Osteocyte (in vitro differentiated cells): Measurements from ENCODE around the gene ZBTB16. TPM values are rescaled to one million over a fixed set of nuclear protein-coding genes. Genes with fewer than 3 reads are reported as not detected.

Experiments
- DNase-seq: peaks from one replicate; pipeline ENCODE4 v3.0.0; 2021; ENCODE audit warnings: mixed read lengths; ENCODE audit not compliant: unreplicated experiment; ENCODE audit errors: extremely low spot score
- H3K27ac Mint-ChIP-seq: one replicate; pipeline ENCODE4 v1.8.0; 2021; ENCODE audit warnings: mild to moderate bottlenecking, mixed read lengths; ENCODE audit not compliant: unreplicated experiment
- H3K27me3 Mint-ChIP-seq: one replicate; pipeline ENCODE4 v1.8.0; 2021; ENCODE audit warnings: mixed read lengths; ENCODE audit not compliant: unreplicated experiment
- H3K36me3 Mint-ChIP-seq: one replicate; pipeline ENCODE4 v1.8.0; 2021; ENCODE audit warnings: mixed read lengths; ENCODE audit not compliant: unreplicated experiment
- H3K4me1 Mint-ChIP-seq: one replicate; pipeline ENCODE4 v1.8.0; 2021; ENCODE audit warnings: mixed read lengths; ENCODE audit not compliant: unreplicated experiment
- H3K4me3 Mint-ChIP-seq: one replicate; pipeline ENCODE4 v1.8.0; 2021; ENCODE audit warnings: mild to moderate bottlenecking, moderate library complexity, mixed read lengths; ENCODE audit not compliant: unreplicated experiment
- H3K9me3 Mint-ChIP-seq: one replicate; pipeline ENCODE4 v1.8.0; 2021; ENCODE audit warnings: mixed read lengths; ENCODE audit not compliant: unreplicated experiment
- CTCF ChIP-seq: fragments of 200-600 bp; sonication (generic); IDR thresholded peaks from 2 replicates; pipeline ENCODE4 v1.5.0; 2021; ENCODE audit warnings: antibody characterized with exemption, mild to moderate bottlenecking, moderate library complexity
- total RNA-seq: library from RNA; stranded (reverse); gene quantifications from 2 replicates; pipeline ENCODE4 v1.2.1, GENCODE V29; 2021

Gene ZBTB16
- total RNA-seq, 1 donor from 2014 or later, result 20.3 TPM

GRCh38 chr11:114191893-114192292 lies 132.4 kb downstream of the ZBTB16 start:
- Mint-ChIP-seq H3K36me3 (peaks cover 35% of the 10 kb centered on the region), H3K4me1 (peaks cover 26% of the 10 kb centered on the region), H3K27me3 (no peaks in the 10 kb centered on the region), H3K4me3 (no peak overlapping the region), H3K9me3 (peaks cover 12% of the 10 kb centered on the region), H3K27ac (no peak overlapping the region)
- DNase-seq, result no peak
- TF ChIP-seq CTCF, result no peak

GRCh38 chr11:114192841-114193389 lies 133.4 kb downstream of the ZBTB16 start:
- Mint-ChIP-seq H3K4me3 (no peak overlapping the region), H3K27me3 (no peaks in the 10 kb centered on the region), H3K36me3 (peaks cover 29% of the 10 kb centered on the region), H3K4me1 (peaks cover 36% of the 10 kb centered on the region), H3K9me3 (peaks cover 12% of the 10 kb centered on the region), H3K27ac (no peak overlapping the region)
- no peak for TF ChIP-seq CTCF
- DNase-seq, result no peak

- H3K4me3 Mint-ChIP-seq, result no peak overlapping the region
- peaks cover 44% of the 10 kb centered on the region for H3K4me1 Mint-ChIP-seq
- no peak for TF ChIP-seq CTCF
- peaks cover 12% of the 10 kb centered on the region for H3K9me3 Mint-ChIP-seq
- no peak for DNase-seq
- peaks cover 20% of the 10 kb centered on the region for H3K36me3 Mint-ChIP-seq
- H3K27me3 Mint-ChIP-seq, result no peaks in the 10 kb centered on the region
- H3K27ac Mint-ChIP-seq, result no peak overlapping the region
Measured at GRCh38 chr11:114193730-114194679, 134.5 kb downstream of the ZBTB16 start.

- no peak overlapping the region for H3K27ac Mint-ChIP-seq
- DNase-seq, result no peak
- H3K4me3 Mint-ChIP-seq, result no peak overlapping the region
- peaks cover 19% of the 10 kb centered on the region for H3K36me3 Mint-ChIP-seq
- no peaks in the 10 kb centered on the region for H3K27me3 Mint-ChIP-seq
- TF ChIP-seq CTCF, result no peak
- peaks cover 12% of the 10 kb centered on the region for H3K9me3 Mint-ChIP-seq
- H3K4me1 Mint-ChIP-seq, result peaks cover 45% of the 10 kb centered on the region
Measured at GRCh38 chr11:114194702-114195101, 135.2 kb downstream of the ZBTB16 start.

GRCh38 chr11:114195151-114195550 lies 135.6 kb downstream of the ZBTB16 start:
- no peak for TF ChIP-seq CTCF
- Mint-ChIP-seq H3K4me1 (peaks cover 45% of the 10 kb centered on the region), H3K36me3 (peaks cover 17% of the 10 kb centered on the region), H3K4me3 (no peak overlapping the region), H3K27ac (no peak overlapping the region), H3K27me3 (no peaks in the 10 kb centered on the region), H3K9me3 (peaks cover 12% of the 10 kb centered on the region)
- no peak for DNase-seq
